ENCODE data around the gene ATXN7L3. TPM values are rescaled to one million over a fixed set of nuclear protein-coding genes. Genes with fewer than 3 reads are reported as not detected.
A peak's percentile ranks its signal among the peaks of the same experiment; 100 is the strongest.

Gene ATXN7L3
- total and polyA plus RNA-seq, 9 of the 15 experiments (the other 6 are each of a cell fraction or from before 2014, with no cell fraction given), result 0.62 to 66.1 (median 33.2) TPM

DNA sequence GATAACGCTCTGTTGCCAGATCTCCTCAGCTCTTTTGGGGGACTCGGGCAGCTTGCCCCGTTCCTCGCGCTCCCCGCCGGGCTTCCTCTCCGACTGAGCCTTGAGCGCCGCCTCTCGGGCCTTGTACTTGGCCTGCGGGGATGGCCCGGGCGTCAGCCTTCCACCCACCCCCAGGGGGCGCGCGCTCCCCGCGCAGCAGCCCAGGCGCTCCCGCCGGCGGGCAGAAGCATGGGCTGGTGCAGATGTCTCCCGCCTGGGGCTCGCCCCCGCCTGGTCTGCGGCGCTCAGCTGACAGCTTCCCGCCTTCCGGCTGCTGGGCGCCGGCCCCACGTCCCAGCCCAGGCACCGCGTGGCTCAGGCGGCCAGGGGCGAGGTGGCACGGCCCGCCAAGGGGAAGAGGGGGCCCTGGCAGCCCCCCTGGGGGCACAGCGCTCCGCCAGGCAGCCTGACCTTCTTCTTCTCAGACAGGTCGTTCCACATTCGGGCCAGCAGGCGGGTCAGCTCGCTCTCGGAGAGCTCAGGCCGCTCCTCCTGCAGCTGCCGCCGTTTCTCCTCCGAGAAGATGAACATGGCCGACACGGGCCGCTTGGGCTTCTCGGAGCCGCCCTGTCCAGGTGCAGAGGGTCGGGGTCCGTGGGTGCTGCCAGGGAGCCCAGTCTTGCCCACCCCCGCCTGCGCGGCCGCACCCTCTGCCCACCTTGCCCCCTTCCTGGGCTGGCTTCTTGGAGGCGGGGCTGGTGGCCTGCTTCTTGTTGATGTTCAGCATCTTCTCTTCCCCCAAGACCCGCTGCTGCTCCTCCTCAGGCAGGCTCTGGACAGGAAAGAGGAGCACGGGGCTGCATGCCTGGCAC is 10.9 kb upstream of the ATXN7L3 start (continued):
- TF ChIP-seq NR1H2 (CRISPR knock-in tag; IDR thresholded peaks at IDR 0.05) (no peak), NR3C1 (CRISPR knock-in tag; IDR thresholded peaks at IDR 0.05) (peak; percentile 90; the same call in 1 of the 2 replicates), KLF6 (CRISPR knock-in tag; IDR thresholded peaks at IDR 0.05; ENCODE audit: borderline replicate concordance) (no peak), HEY1 (CRISPR knock-in tag; IDR thresholded peaks at IDR 0.05; ENCODE audit: borderline replicate concordance) (no peak), KDM5B (IDR thresholded peaks at IDR 0.05; ENCODE audit: insufficient replicate concordance, low read depth, low read length) (no peak), ZNF436 (CRISPR knock-in tag; IDR thresholded peaks at IDR 0.05) (no peak), WHSC1 (IDR thresholded peaks at IDR 0.05; ENCODE audit: low read length) (no peak), ZNF445 (CRISPR knock-in tag; IDR thresholded peaks at IDR 0.05; ENCODE audit: low read depth) (no peak), EZH2 (IDR thresholded peaks at IDR 0.05; ENCODE audit: borderline replicate concordance, low read depth, low read length) (no peak), TAF15 (IDR thresholded peaks at IDR 0.05; ENCODE audit: low read depth, low read length) (no peak), MCM3 (IDR thresholded peaks at IDR 0.05) (no peak), PTBP1 (IDR thresholded peaks at IDR 0.05; ENCODE audit: low read depth, low read length) (peak; percentile 79; the same call in 1 of the 2 replicates), CREBBP (IDR thresholded peaks at IDR 0.05; ENCODE audit: low read depth, low read length) (no peak), MTA3 (IDR thresholded peaks at IDR 0.05; ENCODE audit: borderline replicate concordance) (peak; percentile 84; the same call in 1 of the 2 replicates), STAT5A (IDR thresholded peaks at IDR 0.05; ENCODE audit: borderline replicate concordance, low read length) (no peak), MAFK (IDR thresholded peaks at IDR 0.05; ENCODE audit: low read length) (no peak), HMGN3 (IDR thresholded peaks at IDR 0.05; ENCODE audit: borderline replicate concordance, extremely low read depth, insufficient read length, low read depth, low read length) (peak; percentile 74), MCM7 (IDR thresholded peaks at IDR 0.05) (no peak), BMI1 (IDR thresholded peaks at IDR 0.05; ENCODE audit: low read length) (no peak), SMARCC2 (IDR thresholded peaks at IDR 0.05; ENCODE audit: low read depth) (no peak), PYGO2 (tag; IDR thresholded peaks at IDR 0.05) (no peak), ZNF143 (CRISPR knock-in tag; IDR thresholded peaks at IDR 0.05) (no peak), GATAD2A (IDR thresholded peaks at IDR 0.05) (no peak), MEIS2 (IDR thresholded peaks at IDR 0.05; ENCODE audit: partially characterized antibody) (peak; percentile 47), MED1 (CRISPR knock-in tag; IDR thresholded peaks at IDR 0.05; ENCODE audit: borderline replicate concordance) (no peak), ETV5 (CRISPR knock-in tag; IDR thresholded peaks at IDR 0.05; ENCODE audit: low read depth) (peak; percentile 88), PHF8 (IDR thresholded peaks at IDR 0.05; ENCODE audit: borderline replicate concordance, low read length) (no peak)
- TF ChIP-seq, protein P1, sequence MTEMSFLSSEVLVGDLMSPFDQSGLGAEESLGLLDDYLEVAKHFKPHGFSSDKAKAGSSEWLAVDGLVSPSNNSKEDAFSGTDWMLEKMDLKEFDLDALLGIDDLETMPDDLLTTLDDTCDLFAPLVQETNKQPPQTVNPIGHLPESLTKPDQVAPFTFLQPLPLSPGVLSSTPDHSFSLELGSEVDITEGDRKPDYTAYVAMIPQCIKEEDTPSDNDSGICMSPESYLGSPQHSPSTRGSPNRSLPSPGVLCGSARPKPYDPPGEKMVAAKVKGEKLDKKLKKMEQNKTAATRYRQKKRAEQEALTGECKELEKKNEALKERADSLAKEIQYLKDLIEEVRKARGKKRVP (CRISPR knock-in tag; IDR thresholded peaks at IDR 0.05), result no peak
- TF ChIP-seq, protein P2, sequence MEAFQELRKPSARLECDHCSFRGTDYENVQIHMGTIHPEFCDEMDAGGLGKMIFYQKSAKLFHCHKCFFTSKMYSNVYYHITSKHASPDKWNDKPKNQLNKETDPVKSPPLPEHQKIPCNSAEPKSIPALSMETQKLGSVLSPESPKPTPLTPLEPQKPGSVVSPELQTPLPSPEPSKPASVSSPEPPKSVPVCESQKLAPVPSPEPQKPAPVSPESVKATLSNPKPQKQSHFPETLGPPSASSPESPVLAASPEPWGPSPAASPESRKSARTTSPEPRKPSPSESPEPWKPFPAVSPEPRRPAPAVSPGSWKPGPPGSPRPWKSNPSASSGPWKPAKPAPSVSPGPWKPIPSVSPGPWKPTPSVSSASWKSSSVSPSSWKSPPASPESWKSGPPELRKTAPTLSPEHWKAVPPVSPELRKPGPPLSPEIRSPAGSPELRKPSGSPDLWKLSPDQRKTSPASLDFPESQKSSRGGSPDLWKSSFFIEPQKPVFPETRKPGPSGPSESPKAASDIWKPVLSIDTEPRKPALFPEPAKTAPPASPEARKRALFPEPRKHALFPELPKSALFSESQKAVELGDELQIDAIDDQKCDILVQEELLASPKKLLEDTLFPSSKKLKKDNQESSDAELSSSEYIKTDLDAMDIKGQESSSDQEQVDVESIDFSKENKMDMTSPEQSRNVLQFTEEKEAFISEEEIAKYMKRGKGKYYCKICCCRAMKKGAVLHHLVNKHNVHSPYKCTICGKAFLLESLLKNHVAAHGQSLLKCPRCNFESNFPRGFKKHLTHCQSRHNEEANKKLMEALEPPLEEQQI (IDR thresholded peaks at IDR 0.05), result no peak

All from K562 (cell line).